ENCODE data around the gene RHBDD1.

GRCh38 chr2:226877491-226877890 is 41.6 kb downstream of the RHBDD1 start:
- no peak for TF ChIP-seq POLR2A (IDR thresholded peaks at IDR 0.05)
- TF ChIP-seq, protein P1, sequence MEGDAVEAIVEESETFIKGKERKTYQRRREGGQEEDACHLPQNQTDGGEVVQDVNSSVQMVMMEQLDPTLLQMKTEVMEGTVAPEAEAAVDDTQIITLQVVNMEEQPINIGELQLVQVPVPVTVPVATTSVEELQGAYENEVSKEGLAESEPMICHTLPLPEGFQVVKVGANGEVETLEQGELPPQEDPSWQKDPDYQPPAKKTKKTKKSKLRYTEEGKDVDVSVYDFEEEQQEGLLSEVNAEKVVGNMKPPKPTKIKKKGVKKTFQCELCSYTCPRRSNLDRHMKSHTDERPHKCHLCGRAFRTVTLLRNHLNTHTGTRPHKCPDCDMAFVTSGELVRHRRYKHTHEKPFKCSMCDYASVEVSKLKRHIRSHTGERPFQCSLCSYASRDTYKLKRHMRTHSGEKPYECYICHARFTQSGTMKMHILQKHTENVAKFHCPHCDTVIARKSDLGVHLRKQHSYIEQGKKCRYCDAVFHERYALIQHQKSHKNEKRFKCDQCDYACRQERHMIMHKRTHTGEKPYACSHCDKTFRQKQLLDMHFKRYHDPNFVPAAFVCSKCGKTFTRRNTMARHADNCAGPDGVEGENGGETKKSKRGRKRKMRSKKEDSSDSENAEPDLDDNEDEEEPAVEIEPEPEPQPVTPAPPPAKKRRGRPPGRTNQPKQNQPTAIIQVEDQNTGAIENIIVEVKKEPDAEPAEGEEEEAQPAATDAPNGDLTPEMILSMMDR (IDR thresholded peaks at IDR 0.05): no peak

Measured in stomach (tissue), 4 donors.